Left lung (tissue), 10 donors: ENCODE measurements around the gene RERE. TPM values are rescaled to one million over a fixed set of nuclear protein-coding genes. Genes with fewer than 3 reads are reported as not detected.
A peak's percentile ranks its signal among the peaks of the same experiment; 100 is the strongest.

ENCODE experiments used
- ATAC-seq: fragments of 200-7000 bp; cut with Tn5 transposase; one replicate; pipeline ENCODE4 v1.9.1; 2020; ENCODE audit warnings: moderate library complexity
- DNase-seq, 4 donors: peaks; one replicate each; pipeline ENCODE4 v3.0.0-alpha.2; 2013 to 2020
- H3K27ac ChIP-seq, 2 donors: fragments of 200-600 bp; sonication (generic) in 1 of 2; one replicate each; pipeline versions ENCODE4 v1.5.0 to v1.8.0; 2020 to 2021
- H3K27me3 ChIP-seq, 2 donors: fragments of 200-600 bp; sonication (generic) in 1 of 2; one replicate each; pipeline versions ENCODE4 v1.5.0 to v1.8.0; 2020 to 2021
- H3K36me3 ChIP-seq, 2 donors: fragments of 200-600 bp; sonication (generic) in 1 of 2; one replicate each; pipeline versions ENCODE4 v1.5.0 to v1.8.0; 2020 to 2021
- H3K4me1 ChIP-seq, 2 donors: fragments of 200-600 bp; one replicate each; pipeline ENCODE4 v1.8.0; 2021
- H3K4me3 ChIP-seq, 2 donors: fragments of 200-600 bp; sonication (generic) in 1 of 2; one replicate each; pipeline versions ENCODE4 v1.5.0 to v1.8.0; 2020 to 2021; ENCODE audit warnings: mild to moderate bottlenecking in 1 of 2
- H3K9me3 ChIP-seq, 2 donors: fragments of 200-600 bp; sonication (generic) in 1 of 2; one replicate each; pipeline versions ENCODE4 v1.5.0 to v1.8.0; 2020 to 2021
- CTCF ChIP-seq, 2 donors: fragments of 200-600 bp; sonication (generic) in 1 of 2; IDR thresholded peaks; one replicate each; pipeline versions ENCODE4 v1.5.0 to v1.8.0; 2021; ENCODE audit warnings: antibody characterized with exemption in 2 of 2
- intact Hi-C, 2 donors: fragments of 100-400 bp; cut with DNase I; formaldehyde crosslinking; loops; one replicate each; pipeline versions ENCODE4 v1.11.2 to v1.14.2; 2022
- polyA plus RNA-seq, 6 donors: library from polyadenylated mRNA; unstranded; fragments of 120-200 nt; gene quantifications; one replicate each; pipeline ENCODE4 v1.2.1, GENCODE V29; 2013; ENCODE audit not compliant: insufficient read length in 6 of 6
- total RNA-seq, 2 donors: library from RNA; stranded (reverse); fragmentation: NEBNext Ultra II Directional; extraction: Animal tissue kit (Norgen Biotek cat#: 25700); gene quantifications; one replicate each; pipeline ENCODE4 v1.2.1, GENCODE V29; 2021
- donor health status: DM: no; HTN: yes; CAD: no.
- donor health status: DM: no; HTN: no; CAD: no.

RERE gene
- total and polyA plus RNA-seq, 8 donors: 73.3 to 135 (median 130) TPM

- peaks cover 0 to 25% of the 10 kb centered on the region in 2 donors for H3K4me1 ChIP-seq
- H3K27ac ChIP-seq: peak overlapping the region; percentile 11 to 40
- TF ChIP-seq CTCF (IDR thresholded peaks at IDR 0.05): no peak
- no peaks in the 10 kb centered on the region for H3K9me3 ChIP-seq
- ATAC-seq (peak; percentile 24), DNase-seq (peak in 1 of 4 donors; percentile 33)
- no peak overlapping the region for H3K4me3 ChIP-seq
- H3K27me3 ChIP-seq: no peaks in the 10 kb centered on the region
- intact Hi-C loops: no loop called here
- H3K36me3 ChIP-seq: no peaks in the 10 kb centered on the region
These were observed 300.5 kb downstream of the RERE start for GRCh38 chr1:8516793-8517556.

DNA sequence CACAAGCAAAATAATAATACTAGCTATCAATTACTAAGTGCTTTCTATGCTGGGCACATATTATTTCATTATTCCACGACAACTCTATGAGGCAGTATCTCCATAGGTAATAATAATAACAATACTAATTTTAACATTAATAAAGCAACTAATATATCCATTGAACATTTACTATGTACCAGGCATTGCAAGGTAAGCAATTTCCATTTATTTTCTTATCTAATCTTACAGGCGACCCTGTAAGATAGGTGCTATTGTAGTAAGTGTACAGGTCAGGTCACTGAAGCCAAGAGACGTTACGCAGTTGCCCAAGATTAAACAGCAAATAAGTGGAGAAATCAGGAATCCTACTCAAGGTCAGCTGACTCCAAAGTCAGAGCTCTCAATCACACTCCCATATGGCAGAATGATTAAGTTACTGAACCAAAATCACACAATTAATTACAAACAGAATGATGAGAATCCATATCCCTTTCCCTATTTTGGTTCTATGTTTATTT is 301.1 kb downstream of the RERE start:
- H3K27me3 ChIP-seq: no peaks in the 10 kb centered on the region
- no peaks in the 10 kb centered on the region for H3K9me3 ChIP-seq
- intact Hi-C loops: no loop called here
- peaks cover 0 to 30% of the 10 kb centered on the region in 2 donors for H3K4me1 ChIP-seq
- H3K27ac ChIP-seq: peak overlapping the region in 1 of 2 donors; percentile 40
- ATAC-seq (no peak), DNase-seq (no peak)
- H3K4me3 ChIP-seq: no peak overlapping the region
- no peaks in the 10 kb centered on the region for H3K36me3 ChIP-seq
- TF ChIP-seq CTCF (IDR thresholded peaks at IDR 0.05): no peak

GRCh38 chr1:8512504-8512903 is 304.9 kb downstream of the RERE start:
- ATAC-seq (no peak), DNase-seq (no peak)
- Histone ChIP-seq H3K36me3 (peaks cover 0 to 6% of the 10 kb centered on the region in 2 donors), H3K27ac (no peak overlapping the region), H3K9me3 (no peaks in the 10 kb centered on the region), H3K4me1 (peaks cover 0 to 39% of the 10 kb centered on the region in 2 donors), H3K4me3 (no peak overlapping the region), H3K27me3 (no peaks in the 10 kb centered on the region)
- TF ChIP-seq CTCF (IDR thresholded peaks at IDR 0.05): no peak
- intact Hi-C loops: no loop called here

GRCh38 chr1:8510041-8510823 is 307.2 kb downstream of the RERE start:
- H3K4me1 ChIP-seq: peaks cover 0 to 32% of the 10 kb centered on the region in 2 donors
- no peak overlapping the region for H3K4me3 ChIP-seq
- DNase-seq (peak in 2 of 4 donors; percentile 73 to 78), ATAC-seq (peak; percentile 52)
- intact Hi-C loops: no loop called here
- no peak for TF ChIP-seq CTCF (IDR thresholded peaks at IDR 0.05)
- peaks cover 0 to 6% of the 10 kb centered on the region in 2 donors for H3K36me3 ChIP-seq
- H3K9me3 ChIP-seq: no peaks in the 10 kb centered on the region
- no peaks in the 10 kb centered on the region for H3K27me3 ChIP-seq
- H3K27ac ChIP-seq: peak overlapping the region; percentile 53 to 75

DNA sequence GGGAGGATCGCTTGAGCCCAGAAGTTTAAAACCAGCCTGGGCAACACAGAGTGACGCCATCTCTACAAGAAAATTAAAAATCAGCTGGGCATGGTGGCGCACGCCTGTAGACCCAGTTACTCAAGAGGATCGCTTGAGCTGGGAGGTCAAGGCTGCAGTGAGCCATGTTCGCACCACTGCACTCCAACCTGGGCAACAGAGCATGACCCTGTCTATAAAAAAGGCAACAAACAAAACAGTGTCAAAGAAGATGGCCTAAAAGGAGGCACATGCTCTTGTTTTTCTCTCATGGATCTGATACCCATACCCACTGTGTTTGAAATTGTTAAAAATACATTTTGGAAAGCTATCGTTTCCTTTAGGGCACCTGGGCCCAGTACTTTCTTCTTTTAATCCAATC is 307.9 kb downstream of the RERE start:
- no peak for DNase-seq
- no peaks in the 10 kb centered on the region for H3K9me3 ChIP-seq
- intact Hi-C loops: no loop called here
- H3K27me3 ChIP-seq: no peaks in the 10 kb centered on the region
- H3K27ac ChIP-seq: peak overlapping the region; percentile 53 to 75
- no peak overlapping the region for H3K4me3 ChIP-seq
- ATAC-seq: no peak
- TF ChIP-seq CTCF (IDR thresholded peaks at IDR 0.05): no peak
- peaks cover 0 to 32% of the 10 kb centered on the region in 2 donors for H3K4me1 ChIP-seq
- H3K36me3 ChIP-seq: peaks cover 0 to 6% of the 10 kb centered on the region in 2 donors
